Activated B cell treated with CpG ODN at 0.5 μM for 24 hours (primary cell): ENCODE data around the gene KCNAB2. TPM values are rescaled to one million over a fixed set of nuclear protein-coding genes. Genes with fewer than 3 reads are reported as not detected.

ENCODE experiments used
- ATAC-seq: fragments of 200-7000 bp; cut with Tn5 transposase; one replicate; pipeline ENCODE4 v1.10.0; 2021; ENCODE audit warnings: low read depth, mild to moderate bottlenecking, moderate library complexity
- CTCF ChIA-PET: fragments of 350-600 bp; sonication (Branson Sonifier 250); formaldehyde crosslinking; loops from one replicate; lab custom pipeline; 2021; ENCODE audit warnings: antibody characterized with exemption; lab: Charles Lee
- POLR2A ChIA-PET: fragments of 350-600 bp; sonication (Branson Sonifier 250); formaldehyde crosslinking; loops from one replicate; lab custom pipeline; 2021; ENCODE audit warnings: antibody characterized with exemption; lab: Charles Lee
- DNase-seq: peaks from one replicate; pipeline ENCODE4 v3.0.0; 2022
- H3K27ac Mint-ChIP-seq: one replicate; pipeline ENCODE4 v1.8.0; 2020; ENCODE audit warnings: mixed read lengths
- H3K27me3 Mint-ChIP-seq: one replicate; pipeline ENCODE4 v1.8.0; 2021; ENCODE audit warnings: mixed read lengths
- H3K36me3 Mint-ChIP-seq: one replicate; pipeline ENCODE4 v1.8.0; 2021; ENCODE audit warnings: low read depth, mixed read lengths
- H3K4me1 Mint-ChIP-seq: one replicate; pipeline ENCODE4 v1.8.0; 2021; ENCODE audit warnings: mixed read lengths
- H3K4me3 Mint-ChIP-seq: one replicate; pipeline ENCODE4 v1.8.0; 2020; ENCODE audit warnings: mild to moderate bottlenecking, mixed read lengths
- H3K9me3 Mint-ChIP-seq: one replicate; pipeline ENCODE4 v1.8.0; 2020; ENCODE audit warnings: mixed read lengths
- CTCF ChIP-seq: fragments of 200-600 bp; IDR thresholded peaks from one replicate; pipeline ENCODE4 v1.8.0; 2022; ENCODE audit warnings: antibody characterized with exemption, mild to moderate bottlenecking
- intact Hi-C: fragments of 100-400 bp; cut with micrococcal nuclease; formaldehyde crosslinking; loops from one replicate; pipeline ENCODE4 v1.15.1; 2024
- total RNA-seq: library from RNA; stranded (reverse); gene quantifications from 2 replicates; pipeline ENCODE4 v1.2.3, GENCODE V29; 2022

The KCNAB2 gene
- total RNA-seq, 1 donor from 2014 or later: 121 TPM

GRCh38 chr1:6040861-6041415 is 4.8 kb upstream of the KCNAB2 start:
- Mint-ChIP-seq H3K27me3 (no peaks in the 10 kb centered on the region), H3K9me3 (no peaks in the 10 kb centered on the region), H3K27ac (no peak overlapping the region), H3K36me3 (peaks cover 51% of the 10 kb centered on the region), H3K4me3 (no peak overlapping the region), H3K4me1 (peaks cover 17% of the 10 kb centered on the region)
- ATAC-seq: no peak
- intact Hi-C loops: no loop called here
- no peak for TF ChIP-seq CTCF
- no peak for DNase-seq
- POLR2A ChIA-PET: no interaction called here
- CTCF ChIA-PET: no interaction called here

GRCh38 chr1:6041432-6042062 is 4.1 kb upstream of the KCNAB2 start:
- Mint-ChIP-seq H3K9me3 (no peaks in the 10 kb centered on the region), H3K4me3 (no peak overlapping the region), H3K4me1 (peaks cover 13% of the 10 kb centered on the region), H3K27ac (no peak overlapping the region), H3K36me3 (peaks cover 55% of the 10 kb centered on the region), H3K27me3 (no peaks in the 10 kb centered on the region)
- DNase-seq (no peak), ATAC-seq (no peak)
- intact Hi-C loops: no loop called here
- TF ChIP-seq CTCF: no peak
- ChIA-PET POLR2A (no interaction called here), CTCF (no interaction called here)

GRCh38 chr1:6043561-6043960 is 2.1 kb upstream of the KCNAB2 start:
- intact Hi-C loops: no loop called here
- DNase-seq (no peak), ATAC-seq (no peak)
- Mint-ChIP-seq H3K4me3 (no peak overlapping the region), H3K36me3 (peaks cover 61% of the 10 kb centered on the region), H3K4me1 (no peaks in the 10 kb centered on the region), H3K27ac (no peak overlapping the region), H3K9me3 (no peaks in the 10 kb centered on the region), H3K27me3 (no peaks in the 10 kb centered on the region)
- CTCF ChIA-PET: no interaction called here
- TF ChIP-seq CTCF: no peak
- POLR2A ChIA-PET: no interaction called here

DNA sequence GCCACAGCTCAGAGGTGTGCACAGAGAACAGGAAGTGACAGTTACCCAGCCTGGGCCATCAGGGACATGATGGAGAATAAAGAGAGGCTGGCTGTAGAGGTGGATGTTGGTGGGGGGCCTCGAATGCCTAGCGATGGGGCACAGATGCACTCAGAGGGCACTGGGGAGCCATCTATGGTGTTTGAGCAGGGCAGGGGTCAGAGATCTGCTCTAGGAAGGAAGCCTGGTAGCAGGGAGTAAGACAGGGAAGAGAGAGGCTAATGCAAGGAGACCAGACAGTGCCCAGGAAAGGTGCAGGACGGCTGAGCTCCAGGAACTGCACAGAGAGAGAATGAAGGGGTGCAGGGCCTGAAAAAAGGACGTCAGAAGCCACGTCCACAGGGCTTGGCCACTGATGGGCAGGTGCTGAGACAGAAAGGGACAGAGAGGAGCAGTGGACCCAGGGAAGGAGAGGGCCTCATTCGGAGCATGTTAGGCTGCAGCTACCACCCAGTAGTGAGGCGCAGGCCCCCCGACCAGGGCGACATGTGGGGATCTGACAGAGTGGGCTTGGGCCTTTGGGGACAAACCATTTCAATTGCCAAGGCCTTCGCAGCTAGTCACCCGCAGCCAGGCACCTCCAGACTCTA is 1.1 kb upstream of the KCNAB2 start:
- Mint-ChIP-seq H3K9me3 (no peaks in the 10 kb centered on the region), H3K27me3 (no peaks in the 10 kb centered on the region), H3K4me3 (no peak overlapping the region), H3K27ac (no peak overlapping the region), H3K36me3 (peaks cover 65% of the 10 kb centered on the region), H3K4me1 (no peaks in the 10 kb centered on the region)
- ChIA-PET CTCF (no interaction called here), POLR2A (no interaction called here)
- intact Hi-C loops: no loop called here
- DNase-seq (no peak), ATAC-seq (no peak)
- no peak for TF ChIP-seq CTCF

- no peaks in the 10 kb centered on the region for H3K4me1 Mint-ChIP-seq
- POLR2A ChIA-PET: no interaction called here
- intact Hi-C loops: no loop called here
- H3K9me3 Mint-ChIP-seq: no peaks in the 10 kb centered on the region
- H3K27ac Mint-ChIP-seq: no peak overlapping the region
- no peak overlapping the region for H3K4me3 Mint-ChIP-seq
- no peaks in the 10 kb centered on the region for H3K27me3 Mint-ChIP-seq
- peaks cover 64% of the 10 kb centered on the region for H3K36me3 Mint-ChIP-seq
- ATAC-seq (no peak), DNase-seq (no peak)
- TF ChIP-seq CTCF: no peak
- CTCF ChIA-PET: no interaction called here
Observed at GRCh38 chr1:6045110-6045502, 582 bp upstream of the KCNAB2 start.
